HS-27A (cell line): ENCODE data around the gene C11orf98.
"Not testable (repeated sequence)": the region's sequence is repeated elsewhere in the genome, so short reads cannot be mapped to it uniquely, and the experiment has no call there.

Experiments
- DNase-seq: peaks from one replicate; pipeline ENCODE4 v3.0.0-alpha.2; 2012; ENCODE audit warnings: low read depth, missing footprints

Gene C11orf98

DNA sequence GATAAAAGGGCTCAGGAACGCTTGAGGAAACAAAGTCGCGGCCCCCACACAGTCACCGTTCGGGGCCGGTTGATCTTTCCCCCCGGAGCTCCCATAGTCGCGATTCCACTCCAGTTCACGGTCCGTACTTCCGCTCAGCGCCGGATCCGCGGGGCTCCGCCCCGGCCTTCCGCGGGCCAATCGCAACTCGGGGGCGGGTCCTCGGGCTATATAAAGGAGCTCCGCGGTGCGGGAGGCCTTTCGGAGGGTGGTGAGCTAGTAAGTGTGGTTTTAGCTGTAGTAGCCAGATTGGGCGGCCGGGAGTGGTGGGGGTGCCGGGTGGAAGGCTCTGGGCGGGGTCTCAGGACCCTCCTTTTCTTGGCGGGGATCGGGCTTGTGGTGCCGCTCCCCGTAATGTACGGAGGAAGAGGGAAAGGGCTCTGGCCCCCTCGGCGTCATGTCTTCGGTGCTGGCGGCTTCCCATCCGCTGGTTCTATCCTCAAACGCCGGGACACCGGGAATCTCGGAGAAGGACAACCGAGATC, at the start of gene C11orf98, which contains the start of gene CSKMT:
C11orf98 (minus strand) TSS at position 136 of the 524 bp plus-strand sequence; CDS start at position 95, 41 bp downstream.
CSKMT (plus strand) TSS at position 238 of the 524 bp plus-strand sequence. CDS start 568 bp downstream, outside the sequence.
- DNase-seq: peak; percentile 90

- no peak for DNase-seq
These were observed 48.3 kb upstream of the C11orf98 start for GRCh38 chr11:62713343-62713742.

- DNase-seq: no peak
These were observed 47.9 kb upstream of the C11orf98 start for GRCh38 chr11:62712861-62713260.

DNA sequence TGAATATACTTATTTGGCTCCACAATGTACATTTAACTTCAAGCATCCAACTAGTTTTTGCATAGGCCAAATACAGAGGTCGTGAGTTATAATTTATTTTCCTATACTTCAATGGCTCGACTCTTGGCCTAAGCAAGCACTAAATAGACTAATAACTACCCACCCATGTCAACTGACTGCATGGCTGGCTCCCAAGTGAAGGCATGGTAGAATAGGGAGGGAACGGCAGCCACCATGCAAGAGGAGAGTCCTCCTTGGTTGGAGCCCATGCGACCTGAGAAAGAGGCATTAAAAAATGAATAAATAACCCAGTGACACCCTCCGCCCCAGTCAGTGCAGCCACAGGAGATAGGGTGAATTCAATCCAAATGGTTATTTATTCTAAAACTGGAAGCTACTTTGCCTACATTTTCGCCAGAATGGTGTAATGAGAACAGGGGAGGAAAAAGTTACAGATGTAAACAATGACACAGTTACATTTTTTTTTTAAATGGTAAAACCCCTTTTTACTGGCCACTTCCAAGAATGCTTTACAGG, 47.3 kb upstream of the C11orf98 start:
- DNase-seq: no peak

DNA sequence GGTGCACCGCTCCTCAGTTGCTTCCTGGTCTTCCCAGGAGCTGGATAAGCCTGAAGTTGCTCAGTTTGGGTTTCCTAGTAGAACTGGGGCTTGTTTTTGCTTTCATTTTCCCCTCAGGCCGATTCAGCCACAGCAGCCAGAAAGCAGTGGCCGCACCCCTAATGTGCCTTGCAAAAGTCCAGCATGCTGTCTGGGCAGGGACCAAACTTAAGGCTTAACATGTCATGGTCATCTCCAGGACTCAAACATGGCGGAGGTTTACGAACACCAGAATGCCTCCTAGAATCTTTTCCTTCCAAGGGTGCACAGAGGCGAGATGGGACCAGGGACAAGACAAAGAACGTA, 45.0 kb upstream of the C11orf98 start:
- DNase-seq: no peak

GRCh38 chr11:62709247-62710000, 44.4 kb upstream of the C11orf98 start:
- no peak for DNase-seq

DNA sequence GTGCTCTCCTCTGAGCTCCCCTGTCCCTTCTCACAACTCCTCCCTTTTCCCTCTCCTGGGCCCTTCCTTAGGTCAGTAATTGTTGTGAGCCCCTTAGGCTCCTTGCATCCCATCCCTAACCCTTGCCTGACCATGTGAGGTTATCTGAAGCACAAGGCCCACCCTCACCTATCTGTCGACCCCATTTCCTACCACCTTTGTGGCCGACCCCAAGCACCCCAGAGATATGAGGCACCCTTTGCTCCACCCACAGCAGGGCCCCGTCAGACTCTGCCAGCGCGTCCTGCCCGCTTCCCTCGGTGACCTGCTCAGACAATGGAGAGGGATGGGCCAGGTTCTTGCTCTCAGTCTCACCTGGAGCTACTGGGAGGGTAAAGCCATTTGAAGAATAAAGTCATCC, 43.8 kb upstream of the C11orf98 start:
- no peak for DNase-seq

GRCh38 chr11:62708392-62708791, 43.4 kb upstream of the C11orf98 start:
- DNase-seq: no peak

- DNase-seq: no peak
These were observed 42.4 kb upstream of the C11orf98 start, which contains the start of the genes BSCL2 and GNG3 for GRCh38 chr11:62707277-62707861. TSS of gene BSCL2 (minus strand) at chr11:62707424. CDS start at chr11:62707195, 229 bp downstream. TSS of gene GNG3 (plus strand) at chr11:62707676. CDS start at chr11:62708296, 620 bp downstream.

DNA sequence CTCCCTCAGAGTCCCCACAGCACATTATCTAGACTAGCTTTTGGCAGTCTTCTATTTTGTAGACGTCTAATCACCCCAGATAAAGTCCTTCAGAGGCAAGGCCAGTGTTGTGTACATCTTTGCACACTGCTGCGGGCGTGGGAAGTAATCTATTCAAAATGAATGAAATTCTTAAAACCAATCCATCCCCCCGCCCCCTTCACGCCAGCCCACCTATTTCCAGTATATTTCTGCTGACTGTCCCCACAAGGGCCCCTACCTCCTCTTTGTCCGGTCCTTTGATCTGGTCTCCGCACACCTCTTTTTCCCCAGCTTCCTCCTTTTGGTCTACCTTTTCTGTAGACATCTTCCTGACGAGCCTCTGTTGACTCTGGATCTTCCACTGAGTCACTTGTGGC, 41.8 kb upstream of the C11orf98 start:
- DNase-seq: no peak

GRCh38 chr11:62705880-62706849, 41.2 kb upstream of the C11orf98 start:
- DNase-seq: peak; percentile 60

GRCh38 chr11:62705413-62705812, 40.4 kb upstream of the C11orf98 start:
- DNase-seq: no peak

GRCh38 chr11:62703921-62704320, 38.9 kb upstream of the C11orf98 start:
- DNase-seq: not testable (repeated sequence)

DNA sequence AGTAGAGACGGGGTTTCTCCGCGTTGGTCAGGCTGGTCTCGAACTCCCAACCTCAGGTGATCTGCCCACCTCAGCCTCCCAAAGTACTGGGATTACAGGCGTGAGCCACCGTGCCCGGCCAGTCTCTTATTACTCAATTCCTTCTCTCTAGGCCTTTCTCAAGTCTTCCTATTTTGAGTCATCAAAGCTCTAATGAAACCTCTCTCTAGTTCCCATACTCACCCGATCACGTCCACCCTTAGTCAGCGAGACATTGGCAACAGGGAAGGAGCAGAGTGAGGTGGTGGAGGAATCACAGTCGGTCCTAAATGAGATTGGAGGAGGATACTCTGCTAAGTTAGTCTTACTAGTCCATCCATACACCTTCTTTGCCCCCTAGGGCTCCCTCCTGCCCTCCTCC, 37.2 kb upstream of the C11orf98 start:
- no peak for DNase-seq

DNA sequence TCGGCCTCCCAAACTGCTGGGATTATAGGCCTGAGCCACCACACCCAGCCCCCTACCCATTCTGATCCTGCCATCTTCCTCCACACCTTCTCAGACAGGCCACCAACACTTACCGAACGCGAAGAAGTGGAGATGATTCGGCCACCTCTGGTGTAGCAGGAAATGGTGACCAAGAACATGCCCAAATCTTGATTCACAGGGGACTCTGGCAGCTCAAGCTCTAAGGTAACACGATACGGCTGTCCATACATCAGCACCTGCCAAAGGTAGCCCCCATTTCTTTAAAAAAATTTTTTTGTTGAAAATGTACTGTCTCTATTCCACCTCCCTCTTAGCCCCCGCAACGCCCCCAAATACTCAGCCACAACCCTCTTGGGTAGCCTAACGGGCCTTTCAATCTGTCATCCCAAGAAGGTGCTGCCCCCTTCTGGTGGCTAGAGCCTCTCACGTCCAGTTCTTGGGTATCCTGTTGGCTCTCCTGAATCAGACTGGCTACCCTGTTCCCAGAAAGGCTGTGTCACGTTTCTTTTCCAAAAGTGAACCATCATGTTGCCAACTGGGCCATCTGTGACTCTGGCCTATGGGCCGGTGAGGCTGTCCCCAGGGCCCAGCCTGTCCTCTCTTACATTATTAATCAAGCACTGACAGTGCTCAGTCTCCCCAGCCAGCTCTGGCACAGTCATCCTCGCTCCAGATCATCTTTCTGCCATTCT, 29.6 kb upstream of the C11orf98 start:
- no peak for DNase-seq

DNA sequence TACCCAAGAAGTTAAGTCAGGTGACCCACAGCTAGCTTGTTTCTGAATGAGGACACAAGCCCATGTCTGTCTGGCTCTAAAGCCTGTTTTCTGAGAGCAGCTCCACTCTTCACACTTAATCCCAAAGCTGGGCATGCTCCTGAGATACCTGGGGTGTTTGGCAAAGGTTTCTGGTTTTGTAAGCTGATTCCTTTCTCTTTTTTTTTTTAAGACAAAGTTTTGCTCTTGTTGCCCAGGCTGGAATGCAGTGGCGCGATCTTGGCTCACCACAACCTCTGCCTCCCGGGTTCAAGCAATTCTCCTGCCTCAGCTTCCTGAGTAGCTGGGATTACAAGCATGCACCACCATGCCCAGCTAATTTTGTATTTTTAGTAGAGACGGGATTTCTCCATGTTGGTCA, 28.6 kb upstream of the C11orf98 start:
- not testable (repeated sequence) for DNase-seq

DNA sequence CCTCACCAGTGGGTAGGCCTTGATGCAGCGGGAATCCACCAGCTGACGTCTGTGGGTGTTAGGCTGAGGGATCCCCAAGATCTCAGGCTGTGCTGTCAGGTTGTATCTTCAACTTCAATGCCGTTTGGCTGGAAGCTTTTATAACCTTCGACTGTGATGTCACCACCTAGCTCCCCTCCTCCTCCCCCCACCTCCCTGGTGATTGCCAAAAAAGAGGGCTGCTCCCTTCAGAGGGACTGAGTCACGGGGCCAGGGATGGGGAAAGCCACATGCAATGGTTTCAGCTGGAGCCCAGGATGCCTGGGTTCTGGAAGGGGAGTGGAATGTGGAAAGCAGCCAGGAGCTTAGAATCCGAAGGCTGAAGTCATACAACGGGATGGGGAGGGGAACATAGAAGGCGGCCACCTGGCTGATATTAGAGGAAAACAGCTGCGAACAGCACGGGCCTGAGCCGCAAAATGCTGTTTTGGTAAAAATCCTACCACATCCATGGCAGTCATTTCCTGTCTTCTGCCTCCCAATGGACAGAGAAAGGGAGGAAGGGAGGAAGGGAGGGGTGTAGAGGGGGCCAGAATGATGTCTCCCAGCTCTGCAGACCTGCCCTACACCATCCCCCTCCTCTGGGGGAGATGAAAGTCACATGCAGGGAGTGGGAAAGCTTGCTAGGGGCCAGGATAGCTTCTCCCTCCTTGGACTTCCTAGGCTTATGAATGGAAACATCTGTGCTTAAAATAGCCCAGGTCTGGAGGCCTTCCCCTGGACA, 24.6 kb upstream of the C11orf98 start, which contains the start of gene LRRN4CL:
LRRN4CL (minus strand) TSS at position 110 of the 763 bp plus-strand sequence. CDS start 1,022 bp downstream, outside the sequence.
- DNase-seq: peak; percentile 98

DNA sequence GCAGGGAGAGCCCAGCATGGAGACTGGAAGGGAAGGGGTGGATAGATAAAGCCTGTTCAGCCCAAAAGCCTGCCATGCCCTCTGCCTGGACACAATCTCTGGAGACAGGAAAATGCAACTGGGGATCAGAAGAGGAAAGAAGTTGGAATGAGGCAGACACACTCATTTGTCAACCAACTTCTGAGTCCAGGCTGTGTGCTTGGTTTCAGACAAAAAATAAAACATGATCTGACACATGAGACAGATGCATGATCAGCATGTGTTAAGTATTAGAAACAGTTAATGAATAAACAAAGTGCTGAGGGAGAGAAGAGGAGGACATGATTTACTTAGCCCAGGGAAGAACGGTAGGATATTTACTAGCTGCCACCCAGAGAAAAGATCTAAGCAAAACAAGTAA, 23.5 kb upstream of the C11orf98 start:
- no peak for DNase-seq

GRCh38 chr11:62687508-62688396, 22.7 kb upstream of the C11orf98 start:
- DNase-seq: no peak
